HEK293 (cell line): ENCODE results near the gene SLC2A9.

Source experiments
- CTCF ChIA-PET: fragments of 350-600 bp; formaldehyde crosslinking; extraction: SDS; loops from one replicate; lab custom pipeline; 2021; ENCODE audit warnings: antibody characterized with exemption; lab: Yijun Ruan, JAX
- POLR2A ChIA-PET: fragments of 300-600 bp; formaldehyde crosslinking; extraction: SDS; loops from one replicate; lab custom pipeline; 2020; ENCODE audit warnings: antibody characterized with exemption, inconsistent platforms; lab: Yijun Ruan, JAX
- H3K27ac ChIP-seq: fragments of 200-500 bp; sonication (Bioruptor generic); 2 replicates; pipeline ENCODE4 v1.5.1; 2014; ENCODE audit warnings: low read depth, low read length, control low read depth, inconsistent platforms; ENCODE audit errors: extremely low read depth
- H3K36me3 ChIP-seq, 2 experiments: fragments of 200-500 bp in 1 of 2; sonication (Bioruptor generic) in 1 of 2; 1 replicate in 1 of 2; 2 replicates in 1 of 2; pipeline ENCODE4 v1.5.1; 2014 to 2017; ENCODE audit warnings: inconsistent platforms in 2 of 2, low read length in 2 of 2; ENCODE audit not compliant: control insufficient read depth in 2 of 2, insufficient read depth in 1 of 2
- H3K4me1 ChIP-seq: fragments of 200-500 bp; sonication (Bioruptor generic); 2 replicates; pipeline ENCODE4 v1.5.1; 2014; ENCODE audit warnings: mild to moderate bottlenecking, low read length, inconsistent platforms; ENCODE audit not compliant: control insufficient read depth, insufficient read depth
- H3K4me3 ChIP-seq: 2 replicates; pipeline ENCODE4 v1.5.1; 2011; ENCODE audit warnings: low read depth, mild to moderate bottlenecking, control low read depth, low read length, moderate library complexity
- H3K9me3 ChIP-seq: fragments of 200-500 bp; sonication (Bioruptor generic); 2 replicates; pipeline ENCODE4 v1.5.1; 2014; ENCODE audit warnings: low read depth, low read length, inconsistent platforms; ENCODE audit not compliant: control insufficient read depth, insufficient read depth
- PRDM4 ChIP-seq: fragments of 450-650 bp; formaldehyde crosslinking; IDR thresholded peaks from 2 replicates; pipeline ENCODE4 v1.5.1; 2017; ENCODE audit warnings: missing biosample characterization, missing genetic modification characterization
- SCRT2 ChIP-seq: fragments of 450-650 bp; formaldehyde crosslinking; IDR thresholded peaks from 2 replicates; pipeline ENCODE4 v1.5.1; 2016; ENCODE audit warnings: missing biosample characterization, missing genetic modification characterization
- SP3 ChIP-seq: fragments of 450-650 bp; formaldehyde crosslinking; IDR thresholded peaks from 2 replicates; pipeline ENCODE4 v1.5.1; 2016; ENCODE audit warnings: missing biosample characterization, missing genetic modification characterization
- ZBTB49 ChIP-seq: fragments of 450-650 bp; formaldehyde crosslinking; IDR thresholded peaks from 2 replicates; pipeline ENCODE4 v1.5.1; 2016; ENCODE audit warnings: missing biosample characterization, missing genetic modification characterization, low read depth
- ZNF248 ChIP-seq: fragments of 450-650 bp; formaldehyde crosslinking; IDR thresholded peaks from 2 replicates; pipeline ENCODE4 v1.5.1; 2017; ENCODE audit warnings: missing biosample characterization, missing genetic modification characterization
- ZNF449 ChIP-seq: fragments of 450-650 bp; formaldehyde crosslinking; IDR thresholded peaks from 2 replicates; pipeline ENCODE4 v1.5.1; 2017; ENCODE audit warnings: missing biosample characterization, mild to moderate bottlenecking, missing genetic modification characterization, moderate library complexity
- ZNF529 ChIP-seq: fragments of 450-650 bp; formaldehyde crosslinking; IDR thresholded peaks from 2 replicates; pipeline ENCODE4 v1.5.1; 2017; ENCODE audit warnings: missing genetic modification characterization, missing biosample characterization; ENCODE audit not compliant: insufficient replicate concordance
- ZNF571 ChIP-seq: fragments of 450-650 bp; formaldehyde crosslinking; IDR thresholded peaks from 2 replicates; pipeline ENCODE4 v1.5.0; 2017; ENCODE audit warnings: missing biosample characterization, missing genetic modification characterization
- ZNF623 ChIP-seq: fragments of 450-650 bp; formaldehyde crosslinking; IDR thresholded peaks from 2 replicates; pipeline ENCODE4 v1.5.1; 2016; ENCODE audit warnings: missing biosample characterization, missing genetic modification characterization
- ZNF704 ChIP-seq: fragments of 450-650 bp; formaldehyde crosslinking; IDR thresholded peaks from 2 replicates; pipeline ENCODE4 v1.5.1; 2016; ENCODE audit warnings: missing biosample characterization, missing genetic modification characterization
- ZNF777 ChIP-seq: fragments of 450-650 bp; formaldehyde crosslinking; IDR thresholded peaks from 2 replicates; pipeline ENCODE4 v1.5.1; 2017; ENCODE audit warnings: missing biosample characterization, missing genetic modification characterization, borderline replicate concordance
- ZNF837 ChIP-seq: fragments of 450-650 bp; formaldehyde crosslinking; IDR thresholded peaks from 2 replicates; pipeline ENCODE4 v1.5.1; 2016; ENCODE audit warnings: missing biosample characterization, missing genetic modification characterization
- ZSCAN18 ChIP-seq: fragments of 450-650 bp; formaldehyde crosslinking; IDR thresholded peaks from 2 replicates; pipeline ENCODE4 v1.5.1; 2016; ENCODE audit warnings: missing biosample characterization, missing genetic modification characterization
- TF ChIP-seq, protein P1 (sequence below): fragments of 450-650 bp; formaldehyde crosslinking; IDR thresholded peaks from 2 replicates; pipeline ENCODE4 v1.5.1; 2016; ENCODE audit warnings: missing biosample characterization, missing genetic modification characterization
- TF ChIP-seq, protein P2 (sequence below): fragments of 450-650 bp; formaldehyde crosslinking; IDR thresholded peaks from 2 replicates; pipeline ENCODE4 v1.5.1; 2016; ENCODE audit warnings: missing biosample characterization, missing genetic modification characterization

SLC2A9 gene

DNA sequence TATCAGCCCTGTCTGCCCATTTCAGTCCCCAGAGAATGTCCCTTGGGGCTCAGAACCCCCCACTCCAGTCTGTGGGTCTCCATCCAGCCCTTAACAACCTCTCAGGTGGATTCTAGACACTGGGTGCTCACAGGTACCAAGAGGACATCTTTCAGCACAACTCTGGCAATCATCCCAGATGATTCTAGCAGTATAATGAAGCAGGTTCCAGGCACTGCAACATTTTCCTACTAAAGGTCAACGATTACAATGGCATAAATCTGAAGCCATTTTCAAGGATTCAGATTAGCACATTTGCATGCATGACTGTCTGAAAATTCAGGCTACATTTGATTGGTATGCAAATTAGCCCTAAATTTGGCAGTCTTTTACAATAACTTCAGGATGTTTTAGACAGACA is 10.0 kb downstream of the SLC2A9 start:
- Histone ChIP-seq H3K4me3 (no peak overlapping the region), H3K4me1 (no peaks in the 10 kb centered on the region; the same call in 1 of the 2 replicates), H3K27ac (no peak overlapping the region), H3K36me3 (no peaks in the 10 kb centered on the region), H3K9me3 (no peaks in the 10 kb centered on the region)
- POLR2A ChIA-PET, result no interaction called here
- CTCF ChIA-PET, result interaction anchor here (0.7 kb wide), 1 partner anchor 371 kb away, joined by 3 read pairs; no protein-coding TSS in a partner anchor
- TF ChIP-seq ZNF704 (tag by site-specific recombination) (no peak), ZNF248 (no peak), ZSCAN18 (tag by site-specific recombination) (no peak), ZNF529 (tag by site-specific recombination) (no peak), ZNF777 (tag by site-specific recombination) (no peak), ZNF623 (tag by site-specific recombination) (no peak), PRDM4 (tag by site-specific recombination) (no peak), SCRT2 (tag by site-specific recombination) (no peak), ZNF571 (no peak)
- TF ChIP-seq, protein P1, sequence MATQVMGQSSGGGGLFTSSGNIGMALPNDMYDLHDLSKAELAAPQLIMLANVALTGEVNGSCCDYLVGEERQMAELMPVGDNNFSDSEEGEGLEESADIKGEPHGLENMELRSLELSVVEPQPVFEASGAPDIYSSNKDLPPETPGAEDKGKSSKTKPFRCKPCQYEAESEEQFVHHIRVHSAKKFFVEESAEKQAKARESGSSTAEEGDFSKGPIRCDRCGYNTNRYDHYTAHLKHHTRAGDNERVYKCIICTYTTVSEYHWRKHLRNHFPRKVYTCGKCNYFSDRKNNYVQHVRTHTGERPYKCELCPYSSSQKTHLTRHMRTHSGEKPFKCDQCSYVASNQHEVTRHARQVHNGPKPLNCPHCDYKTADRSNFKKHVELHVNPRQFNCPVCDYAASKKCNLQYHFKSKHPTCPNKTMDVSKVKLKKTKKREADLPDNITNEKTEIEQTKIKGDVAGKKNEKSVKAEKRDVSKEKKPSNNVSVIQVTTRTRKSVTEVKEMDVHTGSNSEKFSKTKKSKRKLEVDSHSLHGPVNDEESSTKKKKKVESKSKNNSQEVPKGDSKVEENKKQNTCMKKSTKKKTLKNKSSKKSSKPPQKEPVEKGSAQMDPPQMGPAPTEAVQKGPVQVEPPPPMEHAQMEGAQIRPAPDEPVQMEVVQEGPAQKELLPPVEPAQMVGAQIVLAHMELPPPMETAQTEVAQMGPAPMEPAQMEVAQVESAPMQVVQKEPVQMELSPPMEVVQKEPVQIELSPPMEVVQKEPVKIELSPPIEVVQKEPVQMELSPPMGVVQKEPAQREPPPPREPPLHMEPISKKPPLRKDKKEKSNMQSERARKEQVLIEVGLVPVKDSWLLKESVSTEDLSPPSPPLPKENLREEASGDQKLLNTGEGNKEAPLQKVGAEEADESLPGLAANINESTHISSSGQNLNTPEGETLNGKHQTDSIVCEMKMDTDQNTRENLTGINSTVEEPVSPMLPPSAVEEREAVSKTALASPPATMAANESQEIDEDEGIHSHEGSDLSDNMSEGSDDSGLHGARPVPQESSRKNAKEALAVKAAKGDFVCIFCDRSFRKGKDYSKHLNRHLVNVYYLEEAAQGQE (tag by site-specific recombination), result no peak

- Histone ChIP-seq H3K4me3 (no peak overlapping the region), H3K27ac (no peak overlapping the region)
Observed at GRCh38 chr4:10009861-10010500, 11.3 kb downstream of the SLC2A9 start.

More at GRCh38 chr4:10009861-10010500, 11.3 kb downstream of the SLC2A9 start:
- TF ChIP-seq ZNF449 (tag by site-specific recombination) (peak; percentile 82; the same call in 1 of the 2 replicates), ZBTB49 (tag by site-specific recombination) (no peak), SP3 (tag by site-specific recombination) (no peak), ZNF837 (no peak)
- TF ChIP-seq, protein P2, sequence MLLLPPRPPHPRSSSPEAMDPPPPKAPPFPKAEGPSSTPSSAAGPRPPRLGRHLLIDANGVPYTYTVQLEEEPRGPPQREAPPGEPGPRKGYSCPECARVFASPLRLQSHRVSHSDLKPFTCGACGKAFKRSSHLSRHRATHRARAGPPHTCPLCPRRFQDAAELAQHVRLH, result no peak
- Histone ChIP-seq H3K9me3 (no peaks in the 10 kb centered on the region), H3K36me3 (no peaks in the 10 kb centered on the region), H3K4me1 (no peaks in the 10 kb centered on the region; the same call in 1 of the 2 replicates)
- CTCF ChIA-PET, result no interaction called here
- POLR2A ChIA-PET, result no interaction called here
